DOHH2 (cell line): ENCODE measurements around the gene GINS1.

ENCODE experiments used
- EZH2phosphoT487 ChIP-seq: fragments of 200-600 bp; sonication (generic); IDR thresholded peaks from 2 replicates; pipeline ENCODE4 v1.6.1; 2017; ENCODE audit warnings: borderline replicate concordance, mild to moderate bottlenecking, antibody characterized with exemption, low read length, moderate library complexity, mixed read lengths
- TF ChIP-seq, protein P1 (sequence below): fragments of 200-600 bp; sonication (generic); IDR thresholded peaks from one replicate; pipeline ENCODE4 v1.5.1; 2014; ENCODE audit warnings: antibody characterized with exemption, mild to moderate bottlenecking, low read depth, low read length; ENCODE audit not compliant: poor library complexity, severe bottlenecking

DNA sequence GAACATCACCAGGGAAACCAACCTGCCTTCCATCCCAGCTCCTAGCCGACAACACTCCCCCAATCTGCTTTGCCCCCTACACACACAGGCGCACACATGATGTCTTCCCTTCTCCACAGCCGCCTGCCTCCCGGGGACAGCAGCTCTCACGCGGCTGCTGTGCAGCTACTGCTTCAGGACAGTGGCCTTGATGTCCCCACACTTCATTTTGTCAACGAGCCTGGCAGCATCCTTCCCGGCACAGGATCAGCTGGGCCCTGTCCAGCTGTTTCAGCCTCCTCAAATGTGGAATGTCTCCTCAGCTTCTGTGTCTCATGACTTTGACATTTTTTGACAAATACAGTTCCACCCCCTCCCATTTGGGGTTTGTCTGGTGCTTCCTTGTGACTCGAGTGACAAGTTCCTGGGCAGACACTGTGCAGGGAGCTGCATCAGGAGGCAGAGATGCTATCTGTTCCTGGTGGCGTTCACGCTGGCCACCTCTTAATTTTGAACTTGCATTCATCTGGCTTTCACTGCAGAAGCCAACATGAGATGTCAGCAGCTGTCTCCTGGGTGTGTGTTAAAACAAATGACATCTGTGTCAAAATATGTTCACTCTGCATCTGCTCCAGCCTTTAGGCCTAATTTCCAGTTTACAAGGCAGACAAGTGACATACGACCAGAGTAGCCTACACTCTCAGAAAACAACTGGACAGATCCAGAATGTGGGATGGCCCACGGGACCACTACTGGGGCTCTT is 57.2 kb downstream of the GINS1 start:
- TF ChIP-seq, protein P1, sequence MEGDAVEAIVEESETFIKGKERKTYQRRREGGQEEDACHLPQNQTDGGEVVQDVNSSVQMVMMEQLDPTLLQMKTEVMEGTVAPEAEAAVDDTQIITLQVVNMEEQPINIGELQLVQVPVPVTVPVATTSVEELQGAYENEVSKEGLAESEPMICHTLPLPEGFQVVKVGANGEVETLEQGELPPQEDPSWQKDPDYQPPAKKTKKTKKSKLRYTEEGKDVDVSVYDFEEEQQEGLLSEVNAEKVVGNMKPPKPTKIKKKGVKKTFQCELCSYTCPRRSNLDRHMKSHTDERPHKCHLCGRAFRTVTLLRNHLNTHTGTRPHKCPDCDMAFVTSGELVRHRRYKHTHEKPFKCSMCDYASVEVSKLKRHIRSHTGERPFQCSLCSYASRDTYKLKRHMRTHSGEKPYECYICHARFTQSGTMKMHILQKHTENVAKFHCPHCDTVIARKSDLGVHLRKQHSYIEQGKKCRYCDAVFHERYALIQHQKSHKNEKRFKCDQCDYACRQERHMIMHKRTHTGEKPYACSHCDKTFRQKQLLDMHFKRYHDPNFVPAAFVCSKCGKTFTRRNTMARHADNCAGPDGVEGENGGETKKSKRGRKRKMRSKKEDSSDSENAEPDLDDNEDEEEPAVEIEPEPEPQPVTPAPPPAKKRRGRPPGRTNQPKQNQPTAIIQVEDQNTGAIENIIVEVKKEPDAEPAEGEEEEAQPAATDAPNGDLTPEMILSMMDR, result no peak
- TF ChIP-seq EZH2phosphoT487, result no peak
